Activated CD8-positive, alpha-beta memory T cell treated with anti-CD3 and anti-CD28 coated beads, Interleukin-2, amount 50 U/mL, for 4 hours (primary cell): ENCODE results near the gene IKZF1.

Source experiments
- DNase-seq: peaks from one replicate; pipeline ENCODE4 v3.0.0-alpha.2; 2020

Gene IKZF1

GRCh38 chr7:50418086-50418515 lies 113.6 kb downstream of the IKZF1 start:
- peak; percentile 69 for DNase-seq

- DNase-seq: no peak
Observed at GRCh38 chr7:50418526-50419290, 114.2 kb downstream of the IKZF1 start.

- no peak for DNase-seq
Observed at GRCh38 chr7:50421043-50421442, 116.5 kb downstream of the IKZF1 start.

GRCh38 chr7:50422858-50423257 lies 118.3 kb downstream of the IKZF1 start:
- no peak for DNase-seq

GRCh38 chr7:50423860-50424259 lies 119.3 kb downstream of the IKZF1 start:
- no peak for DNase-seq

GRCh38 chr7:50425318-50425717 lies 120.8 kb downstream of the IKZF1 start:
- no peak for DNase-seq

- DNase-seq: no peak
Observed at GRCh38 chr7:50426280-50427045, 121.9 kb downstream of the IKZF1 start.

GRCh38 chr7:50427518-50427917 lies 123.0 kb downstream of the IKZF1 start:
- DNase-seq: no peak

GRCh38 chr7:50428911-50429310 lies 124.4 kb downstream of the IKZF1 start:
- no peak for DNase-seq

GRCh38 chr7:50431316-50431715 lies 126.8 kb downstream of the IKZF1 start:
- DNase-seq: no peak

- no peak for DNase-seq
Observed at GRCh38 chr7:50431722-50432305, 127.3 kb downstream of the IKZF1 start.

GRCh38 chr7:50436133-50436806 lies 131.8 kb downstream of the IKZF1 start:
- no peak for DNase-seq

- no peak for DNase-seq
Observed at GRCh38 chr7:50446542-50446960, 142.0 kb downstream of the IKZF1 start.

GRCh38 chr7:50448823-50449222 lies 144.3 kb downstream of the IKZF1 start:
- DNase-seq: no peak

GRCh38 chr7:50449501-50449880 lies 145.0 kb downstream of the IKZF1 start:
- no peak for DNase-seq

- peak; percentile 85 for DNase-seq
Observed at GRCh38 chr7:50449881-50450589, 145.5 kb downstream of the IKZF1 start, which contains the start of gene FIGNL1. FIGNL1 (minus strand) TSS chr7:50450350; CDS start chr7:50447287, 3,063 bp downstream.

GRCh38 chr7:50450590-50451032 lies 146.1 kb downstream of the IKZF1 start:
- DNase-seq: peak; percentile 42
